Brain microvascular endothelial cell (primary cell): ENCODE results near the gene SIK3.

Experiments
- DNase-seq: peaks from one replicate; pipeline ENCODE4 v3.0.0-alpha.2; 2020
- H3K27ac ChIP-seq: fragments of 250-450 bp; sonication (Bioruptor Pico); 2 replicates; pipeline ENCODE4 v1.5.1; 2020; ENCODE audit warnings: mild to moderate bottlenecking, moderate library complexity
- H3K27me3 ChIP-seq: fragments of 250-450 bp; sonication (Bioruptor Pico); replicated peaks from 2 replicates; pipeline ENCODE4 v1.5.1; 2020; ENCODE audit warnings: mild to moderate bottlenecking
- H3K36me3 ChIP-seq: fragments of 250-450 bp; sonication (Bioruptor Pico); replicated peaks from 2 replicates; pipeline ENCODE4 v1.5.1; 2020; ENCODE audit warnings: mild to moderate bottlenecking
- H3K4me3 ChIP-seq: 2 replicates; pipeline ENCODE4 v1.5.1; 2011; ENCODE audit warnings: low read depth, mild to moderate bottlenecking, control low read depth, low read length, moderate library complexity
- in situ Hi-C: cut with HindIII; loops from 2 replicates; pipeline ENCODE4 v1.10.0; 2017; ENCODE audit warnings: low sequenced_read_pairs, low pct_ligation_motif_present
- TF ChIP-seq, protein P1 (sequence below): IDR thresholded peaks from 2 replicates; pipeline ENCODE4 v1.5.1; 2011; ENCODE audit warnings: low read depth, mild to moderate bottlenecking, moderate library complexity, low read length, control low read depth, inconsistent platforms; ENCODE audit errors: missing control alignments

The SIK3 gene

DNA sequence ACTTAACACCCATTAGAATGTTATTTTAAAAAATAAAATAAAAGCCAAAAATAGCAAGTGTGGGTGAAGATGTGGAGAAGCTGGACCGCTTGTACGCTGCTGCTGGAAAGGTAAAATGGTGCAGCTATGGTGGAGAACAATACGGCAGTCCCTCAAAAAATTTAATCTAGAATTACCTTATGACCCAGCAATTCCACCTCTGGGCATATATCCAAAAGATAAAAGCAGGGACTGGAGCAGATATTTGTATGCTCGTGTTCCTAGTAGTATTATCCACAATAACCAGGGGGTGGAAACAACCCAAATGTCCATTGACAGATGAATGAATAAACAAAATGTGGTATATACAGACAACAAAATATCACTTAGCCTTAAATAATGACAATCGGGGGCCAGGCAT is 300.4 kb downstream of the SIK3 start:
- TF ChIP-seq, protein P1, sequence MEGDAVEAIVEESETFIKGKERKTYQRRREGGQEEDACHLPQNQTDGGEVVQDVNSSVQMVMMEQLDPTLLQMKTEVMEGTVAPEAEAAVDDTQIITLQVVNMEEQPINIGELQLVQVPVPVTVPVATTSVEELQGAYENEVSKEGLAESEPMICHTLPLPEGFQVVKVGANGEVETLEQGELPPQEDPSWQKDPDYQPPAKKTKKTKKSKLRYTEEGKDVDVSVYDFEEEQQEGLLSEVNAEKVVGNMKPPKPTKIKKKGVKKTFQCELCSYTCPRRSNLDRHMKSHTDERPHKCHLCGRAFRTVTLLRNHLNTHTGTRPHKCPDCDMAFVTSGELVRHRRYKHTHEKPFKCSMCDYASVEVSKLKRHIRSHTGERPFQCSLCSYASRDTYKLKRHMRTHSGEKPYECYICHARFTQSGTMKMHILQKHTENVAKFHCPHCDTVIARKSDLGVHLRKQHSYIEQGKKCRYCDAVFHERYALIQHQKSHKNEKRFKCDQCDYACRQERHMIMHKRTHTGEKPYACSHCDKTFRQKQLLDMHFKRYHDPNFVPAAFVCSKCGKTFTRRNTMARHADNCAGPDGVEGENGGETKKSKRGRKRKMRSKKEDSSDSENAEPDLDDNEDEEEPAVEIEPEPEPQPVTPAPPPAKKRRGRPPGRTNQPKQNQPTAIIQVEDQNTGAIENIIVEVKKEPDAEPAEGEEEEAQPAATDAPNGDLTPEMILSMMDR: no peak
- in situ Hi-C loops: no loop called here
- no peak overlapping the region for H3K27ac ChIP-seq
- H3K27me3 ChIP-seq: no peaks in the 10 kb centered on the region
- no peaks in the 10 kb centered on the region for H3K36me3 ChIP-seq
- H3K4me3 ChIP-seq: no peak overlapping the region
- no peak for DNase-seq

DNA sequence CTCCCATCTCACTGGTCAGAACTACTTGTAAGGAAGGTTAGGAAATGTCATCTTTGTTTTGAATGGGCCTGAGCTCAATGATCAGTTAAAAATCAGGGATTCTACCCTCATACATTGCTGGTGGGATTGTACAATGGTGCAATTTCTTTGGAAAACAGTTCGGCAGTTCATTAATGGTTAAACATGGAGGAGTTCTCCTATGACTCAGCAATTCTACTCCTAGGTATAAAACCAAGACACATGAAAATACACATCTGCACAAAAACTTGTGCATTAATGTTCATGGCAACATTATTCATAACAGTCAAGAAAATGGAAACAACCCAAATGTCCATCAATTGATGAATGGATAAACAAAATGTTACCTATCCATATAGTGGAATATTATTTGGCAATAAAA is 301.7 kb downstream of the SIK3 start:
- no peak overlapping the region for H3K27ac ChIP-seq
- in situ Hi-C loops: no loop called here
- H3K4me3 ChIP-seq: no peak overlapping the region
- H3K36me3 ChIP-seq: no peaks in the 10 kb centered on the region
- DNase-seq: no peak
- no peaks in the 10 kb centered on the region for H3K27me3 ChIP-seq
- TF ChIP-seq, protein P1: no peak

DNA sequence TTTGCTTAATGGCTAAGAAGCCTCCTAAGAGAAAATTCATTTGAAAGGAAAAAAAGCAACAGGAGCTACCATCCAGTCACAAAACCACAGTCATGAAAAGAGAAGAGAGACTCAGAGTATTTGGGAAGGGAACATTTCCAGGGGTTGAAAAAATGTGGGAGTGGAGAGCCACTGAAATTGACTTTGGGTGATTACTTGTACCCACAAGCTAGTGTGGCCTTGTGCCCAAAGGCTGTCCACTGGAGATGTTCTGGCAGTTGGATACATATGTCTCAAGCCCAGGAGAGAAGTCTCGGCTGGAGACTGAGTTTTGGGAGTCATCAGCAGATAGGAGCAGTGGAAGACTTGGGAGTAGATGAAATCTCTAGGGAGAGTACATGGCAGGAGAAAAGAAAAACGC is 303.4 kb downstream of the SIK3 start:
- DNase-seq: no peak
- no peaks in the 10 kb centered on the region for H3K27me3 ChIP-seq
- no peak overlapping the region for H3K4me3 ChIP-seq
- TF ChIP-seq, protein P1: no peak
- in situ Hi-C loops: no loop called here
- H3K36me3 ChIP-seq: no peaks in the 10 kb centered on the region
- no peak overlapping the region for H3K27ac ChIP-seq

DNA sequence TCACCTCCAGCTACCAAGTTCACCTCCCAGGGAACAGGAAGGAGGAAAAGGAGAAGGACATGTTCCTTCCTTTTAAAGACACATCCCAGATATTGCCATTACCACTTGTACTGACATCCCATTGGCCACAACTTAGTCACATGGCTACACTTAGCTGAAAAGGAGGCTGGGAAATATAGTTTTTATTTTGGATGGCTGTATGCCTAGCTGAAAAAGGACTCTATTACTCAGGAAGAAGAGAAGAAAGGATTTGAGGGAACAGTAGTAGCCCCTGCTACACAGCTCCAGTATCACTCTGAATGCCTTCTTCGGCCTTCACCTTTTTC is 304.5 kb downstream of the SIK3 start:
- DNase-seq: no peak
- H3K4me3 ChIP-seq: no peak overlapping the region
- no peaks in the 10 kb centered on the region for H3K27me3 ChIP-seq
- no peak overlapping the region for H3K27ac ChIP-seq
- no peaks in the 10 kb centered on the region for H3K36me3 ChIP-seq
- TF ChIP-seq, protein P1: no peak
- in situ Hi-C loops: no loop called here
